Right lobe of liver (tissue), 4 donors: ENCODE results near the gene INSRR.

Experiments
- POLR2A ChIP-seq: fragments of 450-650 bp; IDR thresholded peaks from one replicate; pipeline ENCODE4 v1.6.1; 2017; ENCODE audit warnings: antibody characterized with exemption, mild to moderate bottlenecking
- TF ChIP-seq, protein P1 (sequence below), 4 donors: fragments of 200-600 bp in 3 of 4; fragments of 450-650 bp in 1 of 4; IDR thresholded peaks; one replicate each; pipeline versions ENCODE4 v1.5.1 to v1.8.0; 2016 to 2022; ENCODE audit warnings: antibody characterized with exemption in 4 of 4, mild to moderate bottlenecking in 2 of 4
- donor health status: DM: no; HTN: no; CAD: no.
- donor health status: DM: no; HTN: no; CAD: no.
- donor health status: DM: no; HTN: yes; CAD: no.

- TF ChIP-seq, protein P1, sequence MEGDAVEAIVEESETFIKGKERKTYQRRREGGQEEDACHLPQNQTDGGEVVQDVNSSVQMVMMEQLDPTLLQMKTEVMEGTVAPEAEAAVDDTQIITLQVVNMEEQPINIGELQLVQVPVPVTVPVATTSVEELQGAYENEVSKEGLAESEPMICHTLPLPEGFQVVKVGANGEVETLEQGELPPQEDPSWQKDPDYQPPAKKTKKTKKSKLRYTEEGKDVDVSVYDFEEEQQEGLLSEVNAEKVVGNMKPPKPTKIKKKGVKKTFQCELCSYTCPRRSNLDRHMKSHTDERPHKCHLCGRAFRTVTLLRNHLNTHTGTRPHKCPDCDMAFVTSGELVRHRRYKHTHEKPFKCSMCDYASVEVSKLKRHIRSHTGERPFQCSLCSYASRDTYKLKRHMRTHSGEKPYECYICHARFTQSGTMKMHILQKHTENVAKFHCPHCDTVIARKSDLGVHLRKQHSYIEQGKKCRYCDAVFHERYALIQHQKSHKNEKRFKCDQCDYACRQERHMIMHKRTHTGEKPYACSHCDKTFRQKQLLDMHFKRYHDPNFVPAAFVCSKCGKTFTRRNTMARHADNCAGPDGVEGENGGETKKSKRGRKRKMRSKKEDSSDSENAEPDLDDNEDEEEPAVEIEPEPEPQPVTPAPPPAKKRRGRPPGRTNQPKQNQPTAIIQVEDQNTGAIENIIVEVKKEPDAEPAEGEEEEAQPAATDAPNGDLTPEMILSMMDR (IDR thresholded peaks at IDR 0.05) = no peak
- no peak for TF ChIP-seq POLR2A
These were observed at the start of gene INSRR for GRCh38 chr1:156858959-156859522.
